ENCODE measurements around the gene CARNS1. TPM values are rescaled to one million over a fixed set of nuclear protein-coding genes. Genes with fewer than 3 reads are reported as not detected.

The CARNS1 gene
- total and polyA plus RNA-seq, 2 of the 8 experiments (the other 6 are each of a cell fraction or from before 2014, with no cell fraction given) = 0.82 to 1.1 TPM

DNA sequence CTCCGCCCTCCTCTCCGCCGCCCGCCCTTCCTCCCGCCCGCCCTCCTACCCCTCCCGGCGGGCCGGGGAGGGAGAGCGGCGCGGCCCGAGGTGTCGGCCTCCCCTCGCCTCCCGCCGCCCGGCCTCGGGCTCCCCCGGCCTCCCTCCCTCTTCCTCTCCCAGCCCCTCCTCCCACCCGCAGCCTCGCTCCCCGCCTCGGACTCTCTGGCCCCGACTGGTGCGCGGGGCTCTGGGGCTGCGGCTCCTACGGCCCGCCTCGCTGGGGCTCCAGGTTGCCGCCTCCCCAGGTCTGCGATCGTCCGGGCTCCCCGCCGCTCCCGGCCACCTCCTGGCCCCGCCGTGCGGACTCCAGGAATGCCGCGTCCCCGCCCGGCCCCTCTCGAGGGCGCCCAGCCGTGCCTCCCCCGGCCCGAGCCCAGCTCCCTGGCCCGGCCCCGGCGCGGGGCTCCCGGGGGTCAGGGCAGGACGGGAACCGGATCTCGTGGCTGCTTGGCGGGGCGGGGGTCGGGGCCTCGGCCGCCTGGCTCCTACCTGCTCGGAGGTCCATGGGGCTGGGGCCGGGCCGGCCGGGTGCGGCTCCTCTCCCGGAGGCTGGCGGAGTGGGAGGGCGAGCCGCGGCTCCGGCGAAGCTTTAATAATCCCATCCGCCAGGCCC is 42.4 kb upstream of the CARNS1 start, which contains the start of gene CLCF1 (continued):
- no peak for TF ChIP-seq NRF1 (IDR thresholded peaks at IDR 0.05; ENCODE audit: low read depth, low read length)
- no peak for TF ChIP-seq CREB1 (IDR thresholded peaks at IDR 0.05)
- peak; percentile 4 for TF ChIP-seq TAF7 (optimal IDR thresholded peaks at IDR 0.05; ENCODE audit: borderline replicate concordance, low read depth, low read length)
- no peak for TF ChIP-seq CEBPB (IDR thresholded peaks at IDR 0.05; ENCODE audit: low read depth, low read length)
- no peak for TF ChIP-seq TBP (IDR thresholded peaks at IDR 0.05; ENCODE audit: low read depth, low read length)
- TF ChIP-seq ASH2L (IDR thresholded peaks at IDR 0.05; ENCODE audit: low read length) = no peak
- TF ChIP-seq HDAC6 (IDR thresholded peaks at IDR 0.05; ENCODE audit: low read depth, low read length) = no peak
- no peak for TF ChIP-seq CBX5 (IDR thresholded peaks at IDR 0.05; ENCODE audit: low read depth, low read length)
- no peak for TF ChIP-seq BRCA1 (IDR thresholded peaks at IDR 0.05; ENCODE audit: low read depth, low read length)
- TF ChIP-seq, protein P1, sequence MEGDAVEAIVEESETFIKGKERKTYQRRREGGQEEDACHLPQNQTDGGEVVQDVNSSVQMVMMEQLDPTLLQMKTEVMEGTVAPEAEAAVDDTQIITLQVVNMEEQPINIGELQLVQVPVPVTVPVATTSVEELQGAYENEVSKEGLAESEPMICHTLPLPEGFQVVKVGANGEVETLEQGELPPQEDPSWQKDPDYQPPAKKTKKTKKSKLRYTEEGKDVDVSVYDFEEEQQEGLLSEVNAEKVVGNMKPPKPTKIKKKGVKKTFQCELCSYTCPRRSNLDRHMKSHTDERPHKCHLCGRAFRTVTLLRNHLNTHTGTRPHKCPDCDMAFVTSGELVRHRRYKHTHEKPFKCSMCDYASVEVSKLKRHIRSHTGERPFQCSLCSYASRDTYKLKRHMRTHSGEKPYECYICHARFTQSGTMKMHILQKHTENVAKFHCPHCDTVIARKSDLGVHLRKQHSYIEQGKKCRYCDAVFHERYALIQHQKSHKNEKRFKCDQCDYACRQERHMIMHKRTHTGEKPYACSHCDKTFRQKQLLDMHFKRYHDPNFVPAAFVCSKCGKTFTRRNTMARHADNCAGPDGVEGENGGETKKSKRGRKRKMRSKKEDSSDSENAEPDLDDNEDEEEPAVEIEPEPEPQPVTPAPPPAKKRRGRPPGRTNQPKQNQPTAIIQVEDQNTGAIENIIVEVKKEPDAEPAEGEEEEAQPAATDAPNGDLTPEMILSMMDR (IDR thresholded peaks at IDR 0.05; ENCODE audit: control extremely low read depth in 1 of 3, insufficient read depth in 1 of 3, low read depth in 1 of 3, low read length in 3 of 3) = peak in 1 of 3 experiments; percentile 3; a peak in 1 of 4 replicates
- no peak for TF ChIP-seq POLR2A (IDR thresholded peaks at IDR 0.05; ENCODE audit: control extremely low read depth in 1 of 2, low read depth in 2 of 2, low read length in 2 of 2)
- no peak for TF ChIP-seq CHD1 (IDR thresholded peaks at IDR 0.05; ENCODE audit: low read depth, low read length)
- no peak for TF ChIP-seq ZNF274 (IDR thresholded peaks at IDR 0.05; ENCODE audit: borderline replicate concordance, extremely low read depth, low read length)
- no peak for TF ChIP-seq GTF2F1 (IDR thresholded peaks at IDR 0.05; ENCODE audit: borderline replicate concordance, low read depth, low read length)
- no peak for TF ChIP-seq EGR1 (IDR thresholded peaks at IDR 0.05; ENCODE audit: borderline replicate concordance, low read depth, low read length)
- no peak for TF ChIP-seq EZH2 (IDR thresholded peaks at IDR 0.05; ENCODE audit: low read depth, low read length, severe bottlenecking)
- TF ChIP-seq SIRT6 (IDR thresholded peaks at IDR 0.05; ENCODE audit: low read length) = no peak
- TF ChIP-seq EP300 (IDR thresholded peaks at IDR 0.05; ENCODE audit: borderline replicate concordance in 1 of 2, low read depth in 2 of 2, low read length in 2 of 2) = no peak
- no peak for TF ChIP-seq POLR2AphosphoS5 (IDR thresholded peaks at IDR 0.05; ENCODE audit: low read depth, low read length)
- no peak for TF ChIP-seq TCF12 (IDR thresholded peaks at IDR 0.05; ENCODE audit: low read depth, low read length)
- TF ChIP-seq SIN3A (conservative IDR thresholded peaks at IDR 0.05 in 1 of 2, IDR thresholded peaks at IDR 0.05 in 1 of 2; ENCODE audit: low read depth in 1 of 2, low read length in 2 of 2) = no peak
